Right atrium auricular region (tissue), 2 donors: ENCODE results near the gene PCBD2. TPM values are rescaled to one million over a fixed set of nuclear protein-coding genes. Genes with fewer than 3 reads are reported as not detected.

Experiments
- DNase-seq: peaks from one replicate; pipeline ENCODE4 v3.0.0-alpha.2; 2019; ENCODE audit warnings: low spot score
- H3K27ac ChIP-seq, 2 donors: fragments of 200-600 bp; sonication (generic); 1 replicate in 1 of 2; 2 replicates in 1 of 2; pipeline ENCODE4 v1.5.1; 2016 to 2019
- H3K27me3 ChIP-seq, 2 donors: fragments of 200-600 bp; sonication (generic); one replicate each; pipeline versions ENCODE4 v1.5.1 to v1.6.0; 2017 to 2019
- H3K36me3 ChIP-seq: fragments of 200-600 bp; sonication (generic); one replicate; pipeline ENCODE4 v1.5.1; 2016
- H3K4me1 ChIP-seq, 2 donors: fragments of 200-600 bp; sonication (generic); one replicate each; pipeline versions ENCODE4 v1.5.1 to v1.6.0; 2017 to 2019
- H3K4me3 ChIP-seq, 2 donors: fragments of 200-600 bp; sonication (generic); 1 replicate in 1 of 2; 2 replicates in 1 of 2; pipeline ENCODE4 v1.5.1; 2017 to 2019; ENCODE audit warnings: mild to moderate bottlenecking in 1 of 2, moderate library complexity in 1 of 2
- H3K9me3 ChIP-seq, 2 donors: fragments of 200-600 bp; sonication (generic); one replicate each; pipeline ENCODE4 v1.5.1; 2019
- CTCF ChIP-seq, 2 donors: fragments of 200-600 bp; sonication (generic); IDR thresholded peaks; one replicate each; pipeline ENCODE4 v1.5.1; 2019; ENCODE audit warnings: antibody characterized with exemption in 2 of 2
- total RNA-seq, 2 donors: library from RNA; depleted of rRNA; stranded (reverse); fragments of >200 nt; gene quantifications; one replicate each; pipeline ENCODE4 v1.1.0, GENCODE V29; 2016

PCBD2 gene
- total RNA-seq, 2 donors from 2014 or later = 10.9 to 19.1 TPM

GRCh38 chr5:134920848-134921575 is 16.1 kb downstream of the PCBD2 start:
- peaks cover 8% of the 10 kb centered on the region for H3K36me3 ChIP-seq
- H3K27ac ChIP-seq = no peak overlapping the region
- H3K4me3 ChIP-seq = no peak overlapping the region
- no peak for TF ChIP-seq CTCF (IDR thresholded peaks at IDR 0.05)
- no peaks in the 10 kb centered on the region for H3K4me1 ChIP-seq
- DNase-seq = no peak
- H3K9me3 ChIP-seq = no peaks in the 10 kb centered on the region
- no peaks in the 10 kb centered on the region for H3K27me3 ChIP-seq

DNA sequence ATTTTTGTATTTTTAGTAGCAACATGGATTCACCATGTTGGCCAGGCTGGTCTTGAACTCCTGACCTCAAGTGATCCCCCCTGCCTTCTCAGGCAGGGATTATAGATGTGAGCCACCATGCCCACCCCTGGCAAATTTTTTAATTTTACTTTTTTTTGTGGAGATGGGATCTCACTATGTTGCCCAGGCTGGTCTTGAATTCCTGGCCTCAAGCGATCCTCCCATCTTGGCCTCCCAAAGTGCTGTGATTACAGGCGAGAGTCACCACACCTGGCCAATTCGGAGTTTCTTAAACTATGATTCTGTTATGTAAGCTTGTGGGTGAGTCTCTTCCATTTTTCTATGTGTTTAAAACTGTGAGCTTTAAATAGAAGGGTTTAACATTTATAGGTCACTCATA is 27.6 kb downstream of the PCBD2 start:
- TF ChIP-seq CTCF (IDR thresholded peaks at IDR 0.05) = no peak
- Histone ChIP-seq H3K9me3 (no peaks in the 10 kb centered on the region), H3K4me3 (no peak overlapping the region), H3K27me3 (no peaks in the 10 kb centered on the region), H3K27ac (no peak overlapping the region), H3K4me1 (no peaks in the 10 kb centered on the region), H3K36me3 (peaks cover 16% of the 10 kb centered on the region)
- DNase-seq = no peak

DNA sequence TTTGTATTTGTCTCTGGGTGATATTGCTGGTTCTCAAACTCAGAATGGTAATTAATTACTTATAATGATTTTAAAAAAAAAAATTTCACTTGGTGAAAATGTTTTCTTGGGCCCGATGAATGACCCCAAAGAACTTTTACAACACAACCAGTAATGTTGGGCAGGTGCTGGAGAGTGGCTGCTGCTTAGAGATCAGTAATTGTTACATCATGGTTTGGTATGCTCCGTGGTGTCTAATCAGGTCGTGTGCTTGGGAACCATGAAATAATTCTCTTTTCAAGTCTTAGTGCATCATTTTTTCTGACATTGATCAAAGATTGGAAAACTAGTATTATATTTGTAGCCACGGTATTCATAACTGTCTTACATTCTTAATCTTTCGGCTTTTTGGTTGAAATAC is 29.3 kb downstream of the PCBD2 start:
- Histone ChIP-seq H3K4me1 (no peaks in the 10 kb centered on the region), H3K4me3 (no peak overlapping the region), H3K27me3 (no peaks in the 10 kb centered on the region), H3K36me3 (peaks cover 15% of the 10 kb centered on the region), H3K27ac (no peak overlapping the region), H3K9me3 (no peaks in the 10 kb centered on the region)
- DNase-seq = no peak
- no peak for TF ChIP-seq CTCF (IDR thresholded peaks at IDR 0.05)

GRCh38 chr5:134935711-134936602 is 31.0 kb downstream of the PCBD2 start:
- Histone ChIP-seq H3K27me3 (no peaks in the 10 kb centered on the region), H3K4me1 (no peaks in the 10 kb centered on the region), H3K9me3 (no peaks in the 10 kb centered on the region), H3K36me3 (peaks cover 12% of the 10 kb centered on the region), H3K4me3 (no peak overlapping the region), H3K27ac (no peak overlapping the region)
- no peak for DNase-seq
- no peak for TF ChIP-seq CTCF (IDR thresholded peaks at IDR 0.05)

DNA sequence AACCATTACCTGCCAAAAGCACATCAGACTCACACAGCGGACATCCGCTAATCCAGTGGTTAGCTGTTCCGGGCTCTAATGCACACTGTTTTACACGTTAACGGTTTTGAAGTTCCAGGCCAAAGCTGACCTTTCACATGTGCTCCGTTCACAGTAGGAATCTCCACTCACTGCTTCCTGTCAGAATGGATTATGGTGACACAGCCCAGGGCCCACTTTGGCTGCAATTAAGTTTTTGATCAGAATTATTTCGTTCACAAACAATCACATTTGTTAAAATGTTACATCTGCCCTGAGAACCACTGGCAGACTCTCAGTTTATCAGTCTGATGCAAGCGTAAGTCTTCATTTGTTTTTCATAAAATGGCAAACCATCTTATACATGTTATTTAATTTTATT is 32.6 kb downstream of the PCBD2 start:
- Histone ChIP-seq H3K4me3 (no peak overlapping the region), H3K4me1 (no peaks in the 10 kb centered on the region), H3K9me3 (no peaks in the 10 kb centered on the region), H3K36me3 (peaks cover under 1% of the 10 kb centered on the region), H3K27me3 (no peaks in the 10 kb centered on the region), H3K27ac (no peak overlapping the region)
- DNase-seq = no peak
- TF ChIP-seq CTCF (IDR thresholded peaks at IDR 0.05) = no peak
